Measurements from ENCODE around the gene ANGPTL2.

- no peak for TF ChIP-seq GLIS3 (CRISPR knock-in tag; IDR thresholded peaks at IDR 0.05)
- TF ChIP-seq ZNF70 (CRISPR knock-in tag; IDR thresholded peaks at IDR 0.05): no peak
- TF ChIP-seq, protein P1, sequence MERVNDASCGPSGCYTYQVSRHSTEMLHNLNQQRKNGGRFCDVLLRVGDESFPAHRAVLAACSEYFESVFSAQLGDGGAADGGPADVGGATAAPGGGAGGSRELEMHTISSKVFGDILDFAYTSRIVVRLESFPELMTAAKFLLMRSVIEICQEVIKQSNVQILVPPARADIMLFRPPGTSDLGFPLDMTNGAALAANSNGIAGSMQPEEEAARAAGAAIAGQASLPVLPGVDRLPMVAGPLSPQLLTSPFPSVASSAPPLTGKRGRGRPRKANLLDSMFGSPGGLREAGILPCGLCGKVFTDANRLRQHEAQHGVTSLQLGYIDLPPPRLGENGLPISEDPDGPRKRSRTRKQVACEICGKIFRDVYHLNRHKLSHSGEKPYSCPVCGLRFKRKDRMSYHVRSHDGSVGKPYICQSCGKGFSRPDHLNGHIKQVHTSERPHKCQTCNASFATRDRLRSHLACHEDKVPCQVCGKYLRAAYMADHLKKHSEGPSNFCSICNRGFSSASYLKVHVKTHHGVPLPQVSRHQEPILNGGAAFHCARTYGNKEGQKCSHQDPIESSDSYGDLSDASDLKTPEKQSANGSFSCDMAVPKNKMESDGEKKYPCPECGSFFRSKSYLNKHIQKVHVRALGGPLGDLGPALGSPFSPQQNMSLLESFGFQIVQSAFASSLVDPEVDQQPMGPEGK (CRISPR knock-in tag; IDR thresholded peaks at IDR 0.05; ENCODE audit: borderline replicate concordance): no peak
- no peak for TF ChIP-seq ZFP30 (CRISPR knock-in tag; IDR thresholded peaks at IDR 0.05)
- TF ChIP-seq ZFP3 (CRISPR knock-in tag; IDR thresholded peaks at IDR 0.05): no peak
- TF ChIP-seq, protein P2, sequence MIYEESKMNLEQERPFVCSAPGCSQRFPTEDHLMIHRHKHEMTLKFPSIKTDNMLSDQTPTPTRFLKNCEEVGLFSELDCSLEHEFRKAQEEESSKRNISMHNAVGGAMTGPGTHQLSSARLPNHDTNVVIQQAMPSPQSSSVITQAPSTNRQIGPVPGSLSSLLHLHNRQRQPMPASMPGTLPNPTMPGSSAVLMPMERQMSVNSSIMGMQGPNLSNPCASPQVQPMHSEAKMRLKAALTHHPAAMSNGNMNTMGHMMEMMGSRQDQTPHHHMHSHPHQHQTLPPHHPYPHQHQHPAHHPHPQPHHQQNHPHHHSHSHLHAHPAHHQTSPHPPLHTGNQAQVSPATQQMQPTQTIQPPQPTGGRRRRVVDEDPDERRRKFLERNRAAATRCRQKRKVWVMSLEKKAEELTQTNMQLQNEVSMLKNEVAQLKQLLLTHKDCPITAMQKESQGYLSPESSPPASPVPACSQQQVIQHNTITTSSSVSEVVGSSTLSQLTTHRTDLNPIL (CRISPR knock-in tag; IDR thresholded peaks at IDR 0.05; ENCODE audit: low read depth): no peak
- no peak for TF ChIP-seq BACH2 (CRISPR knock-in tag; IDR thresholded peaks at IDR 0.05; ENCODE audit: borderline replicate concordance)
- no peak for TF ChIP-seq ESRRG (CRISPR knock-in tag; IDR thresholded peaks at IDR 0.05)
- no peak for TF ChIP-seq RARB (CRISPR knock-in tag; IDR thresholded peaks at IDR 0.05)
- TF ChIP-seq TCF4 (CRISPR knock-in tag; IDR thresholded peaks at IDR 0.05; ENCODE audit: borderline replicate concordance): no peak
- TF ChIP-seq ZC3H10 (CRISPR knock-in tag; IDR thresholded peaks at IDR 0.05): no peak
- no peak for TF ChIP-seq TSHZ2 (CRISPR knock-in tag; IDR thresholded peaks at IDR 0.05)
- no peak for TF ChIP-seq ISL1 (CRISPR knock-in tag; IDR thresholded peaks at IDR 0.05)
- no peak for TF ChIP-seq OSR1 (CRISPR knock-in tag; IDR thresholded peaks at IDR 0.05)
Measured at GRCh38 chr9:127059765-127060361, 62.6 kb downstream of the ANGPTL2 start.
